GM12878 (cell line): ENCODE data around the gene SCAF8. TPM values are rescaled to one million over a fixed set of nuclear protein-coding genes. Genes with fewer than 3 reads are reported as not detected.

ENCODE experiments used
- ATAC-seq: fragments of 200-7000 bp; cut with Tn5 transposase; 3 replicates; pipeline ENCODE4 v1.9.1; 2020; ENCODE audit warnings: mild to moderate bottlenecking, moderate library complexity
- BruUV-seq: library from RNA; stranded (reverse); fragments of 400-500 nt; replicated peaks from 2 replicates; lab custom pipeline; 2021; lab: Mats Ljungman, UMichigan
- CTCF ChIA-PET: fragments of 300-600 bp; sonication (Branson Sonifier 250); formaldehyde crosslinking; extraction: SDS; loops from one replicate; lab custom pipeline; 2021; ENCODE audit warnings: inconsistent platforms; lab: Yijun Ruan, JAX
- POLR2A ChIA-PET: fragments of 350-600 bp; formaldehyde crosslinking; extraction: SDS; loops from one replicate; lab custom pipeline; 2021; ENCODE audit warnings: inconsistent platforms; lab: Charles Lee
- RAD21 ChIA-PET: fragments of 300-600 bp; sonication (Branson Sonifier 250); formaldehyde crosslinking; loops from one replicate; lab custom pipeline; 2023; ENCODE audit warnings: antibody characterized with exemption; ENCODE audit not compliant: unreplicated experiment; lab: Charles Lee
- SMC1A ChIA-PET: fragments of 300-600 bp; sonication (Branson Sonifier 250); formaldehyde crosslinking; loops from one replicate; lab custom pipeline; 2023; ENCODE audit not compliant: unreplicated experiment, uncharacterized antibody; lab: Charles Lee
- DNase-seq: peaks from one replicate; pipeline ENCODE4 v3.0.0-alpha.2; 2011; ENCODE audit warnings: low read depth, low spot score
- FAIRE-seq: peaks from 3 replicates; lab custom pipeline; 2011; peaks lifted over from hg19 to GRCh38; lab: Jason Lieb, UNC
- H2AFZ ChIP-seq: 2 replicates; pipeline ENCODE4 v1.6.0; 2011; ENCODE audit warnings: low read depth, low read length, control low read depth; ENCODE audit not compliant: control insufficient read depth
- H3K27ac ChIP-seq: 2 replicates; pipeline ENCODE4 v1.5.1; 2011; ENCODE audit warnings: control low read depth; ENCODE audit not compliant: control insufficient read depth, insufficient read depth
- H3K27me3 ChIP-seq, 2 experiments: replicated peaks in 1 of 2; 2 replicates each; pipeline versions ENCODE4 v1.6.0 to v1.6.1; 2011; ENCODE audit warnings: low read length in 1 of 2; ENCODE audit not compliant: control insufficient read depth in 2 of 2, insufficient read depth in 2 of 2
- H3K36me3 ChIP-seq, 2 experiments: 2 replicates each; pipeline ENCODE4 v1.5.1; 2011; ENCODE audit warnings: low read length in 1 of 2; ENCODE audit not compliant: control insufficient read depth in 2 of 2, insufficient read depth in 2 of 2
- H3K4me1 ChIP-seq: 2 replicates; pipeline ENCODE4 v1.6.1; 2011; ENCODE audit warnings: mild to moderate bottlenecking, low read length, moderate library complexity, mixed read lengths; ENCODE audit not compliant: control insufficient read depth, insufficient read depth
- H3K4me2 ChIP-seq: 2 replicates; pipeline ENCODE4 v1.6.0; 2011; ENCODE audit warnings: control low read depth; ENCODE audit not compliant: control insufficient read depth, insufficient read depth
- H3K4me3 ChIP-seq: fragments of 200-600 bp; sonication (generic); 2 replicates; pipeline ENCODE4 v1.5.1; 2016
- H3K79me2 ChIP-seq: 2 replicates; pipeline ENCODE4 v1.6.0; 2011; ENCODE audit warnings: low read length; ENCODE audit not compliant: control insufficient read depth, insufficient read depth
- H3K9ac ChIP-seq: 2 replicates; pipeline ENCODE4 v1.8.0; 2011; ENCODE audit warnings: low read length, control low read depth, mixed read lengths; ENCODE audit not compliant: control insufficient read depth, insufficient read depth
- H3K9me3 ChIP-seq: replicated peaks from 3 replicates; pipeline ENCODE4 v1.5.1; 2011; ENCODE audit warnings: mild to moderate bottlenecking, low read length; ENCODE audit not compliant: control insufficient read depth, insufficient read depth
- H4K20me1 ChIP-seq: 2 replicates; pipeline ENCODE4 v1.6.0; 2011; ENCODE audit not compliant: control insufficient read depth, insufficient read depth
- BACH1 ChIP-seq: fragments of 450-650 bp; IDR thresholded peaks from 2 replicates; pipeline ENCODE4 v1.6.1; 2017; ENCODE audit warnings: mild to moderate bottlenecking, borderline replicate concordance
- BCL3 ChIP-seq: IDR thresholded peaks from 2 replicates; pipeline ENCODE4 v1.6.1; 2011; ENCODE audit warnings: borderline replicate concordance, low read depth, mild to moderate bottlenecking, moderate library complexity, low read length; ENCODE audit not compliant: insufficient read depth, poor library complexity, severe bottlenecking
- HDAC6 ChIP-seq: fragments of 200-600 bp; sonication (generic); IDR thresholded peaks from one replicate; pipeline ENCODE4 v1.8.0; 2017; ENCODE audit warnings: antibody characterized with exemption; ENCODE audit not compliant: unreplicated experiment
- JUND ChIP-seq: IDR thresholded peaks from 2 replicates; pipeline ENCODE4 v1.6.1; 2012; ENCODE audit warnings: low read depth, mild to moderate bottlenecking, low read length, improper control_type of control experiment, moderate library complexity
- MAX ChIP-seq: IDR thresholded peaks from 2 replicates; pipeline ENCODE4 v1.6.1; 2012; ENCODE audit warnings: low read depth, low read length, improper control_type of control experiment
- NRF1 ChIP-seq: conservative IDR thresholded peaks from 2 replicates; pipeline ENCODE4 v1.6.1; 2011; ENCODE audit warnings: mild to moderate bottlenecking, low read depth, low read length, improper control_type of control experiment
- REST ChIP-seq: IDR thresholded peaks from 2 replicates; pipeline ENCODE4 v1.6.1; 2012; ENCODE audit warnings: mild to moderate bottlenecking, low read depth, low read length
- RFX5 ChIP-seq: IDR thresholded peaks from 2 replicates; pipeline ENCODE4 v1.6.1; 2011; ENCODE audit warnings: low read depth, low read length, improper control_type of control experiment
- STAT3 ChIP-seq: IDR thresholded peaks from 2 replicates; pipeline ENCODE4 v1.6.1; 2011; ENCODE audit warnings: low read depth, low read length, improper control_type of control experiment
- SUPT20H ChIP-seq: IDR thresholded peaks from 2 replicates; pipeline ENCODE4 v1.6.1; 2011; ENCODE audit warnings: low read depth, mild to moderate bottlenecking, low read length, moderate library complexity, borderline replicate concordance; ENCODE audit not compliant: control insufficient read depth
- YBX1 ChIP-seq: fragments of 450-650 bp; IDR thresholded peaks from 2 replicates; pipeline ENCODE4 v1.6.1; 2016; ENCODE audit warnings: antibody characterized with exemption
- ZZZ3 ChIP-seq: IDR thresholded peaks from 2 replicates; pipeline ENCODE4 v1.6.1; 2011; ENCODE audit warnings: low read depth; ENCODE audit not compliant: control insufficient read depth, insufficient read length
- WGBS: methylation state at CpG from one replicate; pipeline ENCODE4 v1.1.6; 2016; ENCODE audit warnings: low lambda C conversion rate; ENCODE audit not compliant: insufficient replicate concordance, insufficient coverage; ENCODE audit errors: missing lambda C conversion rate; 5-methylcytosine and 5-hydroxymethylcytosine counted together
- in situ Hi-C: fragments of 300-500 bp; cut with MboI; formaldehyde crosslinking; loops from 9 replicates; pipeline ENCODE4 v1.14.3; 2018; ENCODE audit warnings: mixed read lengths
- intact Hi-C: fragments of 100-400 bp; cut with micrococcal nuclease; formaldehyde crosslinking; loops from one replicate; pipeline ENCODE4 v1.14.2; 2022; ENCODE audit not compliant: unreplicated experiment
- polyA plus RNA-seq, 11 experiments: library from polyadenylated mRNA; depleted of rRNA in 4 of 11; unstranded in 6 of 11; stranded (reverse) in 5 of 11; fragments of >200 nt; fragmentation: Nextera tagmentation in 4 of 11; fragmentation: Illumina TruSeq in 1 of 11; extraction: Ambion mirVana in 4 of 11; extraction: Trizol in 1 of 11; gene quantifications; 1 replicate in 1 of 11; 2 replicates in 10 of 11; pipeline versions ENCODE4 v1.2.1 to v1.2.3, GENCODE V29; 2011 to 2016; ENCODE audit warnings: inconsistent platforms in 2 of 11, missing spikeins in 2 of 11, low read depth in 1 of 11
- total RNA-seq, 4 experiments: library from RNA; depleted of rRNA in 3 of 4; stranded (reverse); fragments of >200 nt in 3 of 4; fragmentation: Illumina TruSeq in 1 of 4; extraction: Trizol in 1 of 4; gene quantifications; 2 replicates each; pipeline versions ENCODE4 v1.2.1 to v1.2.3, GENCODE V29; 2013 to 2021

The SCAF8 gene
- total and polyA plus RNA-seq, 10 of the 15 experiments (the other 5 are each of a cell fraction or from before 2014, with no cell fraction given): 8.1 to 28.8 (median 15.9) TPM

DNA sequence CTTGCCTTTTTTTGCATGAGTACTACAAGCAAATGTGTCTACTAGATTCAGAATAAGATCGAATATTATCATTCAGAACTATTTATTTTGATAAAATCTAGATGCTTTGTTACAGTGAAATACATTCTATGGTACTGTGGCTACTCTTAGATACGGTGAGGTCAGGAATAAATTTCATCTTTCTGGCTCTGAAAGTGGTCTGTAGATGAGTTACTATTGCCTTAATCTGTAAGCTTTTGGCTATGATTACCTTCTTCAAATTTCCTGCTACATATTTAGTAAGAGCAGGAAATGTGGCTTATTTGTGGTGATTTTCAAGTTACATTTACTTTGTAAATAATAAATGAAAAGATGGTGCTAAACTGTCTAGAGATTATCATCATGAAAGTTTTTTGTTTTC is 50.0 kb downstream of the SCAF8 start:
- no peaks in the 10 kb centered on the region for H4K20me1 ChIP-seq
- RAD21 ChIA-PET: interaction anchor here (0.9 kb wide), 1 partner anchor 107 kb away, joined by 3 read pairs; no protein-coding TSS in a partner anchor
- DNase-seq (no peak), ATAC-seq (no peak), FAIRE-seq (no peak)
- peaks cover 2% of the 10 kb centered on the region for H3K79me2 ChIP-seq
- SMC1A ChIA-PET: interaction anchor here (1.1 to 1.2 kb wide), 2 partner anchors 46 kb away, joined by 3 read pairs; no protein-coding TSS in a partner anchor
- no peak overlapping the region for H2AFZ ChIP-seq
- no peak for TF ChIP-seq STAT3
- TF ChIP-seq BACH1: no peak
- no peak for TF ChIP-seq HDAC6
- TF ChIP-seq MAX: no peak
- TF ChIP-seq NRF1: no peak
- no peak for TF ChIP-seq RFX5
- no peak for TF ChIP-seq SUPT20H
- H3K9ac ChIP-seq: no peak overlapping the region
- 52% methylated on average over 2 of the region's 2 CpGs for WGBS
- POLR2A ChIA-PET: no interaction called here
- in situ Hi-C loops: no loop called here
- CTCF ChIA-PET: interaction anchor here (0.8 to 1.3 kb wide), 4 partner anchors 18 to 107 kb away, joined by 3 to 4 read pairs (median 3); no protein-coding TSS in a partner anchor
- no peaks in the 10 kb centered on the region for H3K4me1 ChIP-seq
- no peak overlapping the region for H3K4me2 ChIP-seq
- no peaks in the 10 kb centered on the region for H3K9me3 ChIP-seq
- intact Hi-C loops: no loop called here
- no peak overlapping the region for H3K4me3 ChIP-seq
- no peaks in the 10 kb centered on the region for H3K27me3 ChIP-seq
- no peak overlapping the region for H3K27ac ChIP-seq
- BruUV-seq: no TSS peak
- no peaks in the 10 kb centered on the region; a peak in 1 of 4 replicates for H3K36me3 ChIP-seq

- no TSS peak for BruUV-seq
- in situ Hi-C loops (no loop called here), intact Hi-C loops (no loop called here)
- no peaks in the 10 kb centered on the region; a peak in 1 of 4 replicates for H3K36me3 ChIP-seq
- H3K27ac ChIP-seq: no peak overlapping the region
- no peaks in the 10 kb centered on the region for H3K9me3 ChIP-seq
- no peak overlapping the region for H3K4me2 ChIP-seq
- no peaks in the 10 kb centered on the region for H3K4me1 ChIP-seq
- no peak for DNase-seq
- WGBS: 71% methylated on average over 2 of the region's 2 CpGs
- ChIA-PET POLR2A (no interaction called here), SMC1A (no interaction called here), RAD21 (no interaction called here), CTCF (interaction anchor here (0.9 kb wide), 1 partner anchor 109 kb away, joined by 3 read pairs; no protein-coding TSS in a partner anchor)
- ATAC-seq: no peak
- no peaks in the 10 kb centered on the region for H3K27me3 ChIP-seq
- FAIRE-seq: no peak
- H3K4me3 ChIP-seq: no peak overlapping the region
- H3K79me2 ChIP-seq: peaks cover 2% of the 10 kb centered on the region
- no peak overlapping the region for H2AFZ ChIP-seq
- no peaks in the 10 kb centered on the region for H4K20me1 ChIP-seq
- H3K9ac ChIP-seq: no peak overlapping the region
- TF ChIP-seq ZZZ3 (no peak), REST (no peak), YBX1 (no peak), JUND (no peak), BCL3 (no peak)
Observed at GRCh38 chr6:154785075-154785474, 51.9 kb downstream of the SCAF8 start.
